ENCODE data around the gene KIF26A.

DNA sequence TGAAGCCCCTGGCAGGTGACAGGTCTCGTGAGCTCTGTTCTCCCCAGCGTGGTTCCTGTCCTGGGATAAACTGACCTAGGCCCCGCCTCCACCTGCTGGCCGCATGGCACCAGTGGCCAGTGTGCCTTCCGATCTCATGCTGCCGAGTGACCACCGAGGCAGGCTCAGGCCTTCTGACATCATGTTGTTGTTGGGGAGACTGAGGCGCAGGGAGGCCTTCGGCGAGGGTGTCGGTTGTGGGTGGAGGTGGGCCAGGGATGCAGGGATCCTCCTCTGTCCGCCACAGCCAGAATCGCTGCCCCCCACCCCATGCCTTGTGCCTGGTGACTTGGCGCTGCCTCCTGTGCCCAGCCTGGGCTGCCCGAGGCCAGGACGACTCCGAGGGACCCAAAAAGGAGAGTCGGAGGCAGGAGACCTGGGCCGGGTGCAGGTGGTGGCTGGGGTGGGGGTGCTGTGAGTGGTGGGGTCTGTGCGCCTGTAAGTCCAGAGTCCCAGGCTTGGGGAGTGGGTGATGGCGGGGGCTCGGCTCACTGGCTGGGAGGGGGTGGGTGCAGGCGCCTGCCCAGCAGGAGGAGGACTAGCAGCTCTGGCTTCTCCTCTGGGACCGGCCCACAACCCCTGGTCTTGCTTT lies 28.5 kb upstream of the KIF26A start:
- TF ChIP-seq, protein P1, sequence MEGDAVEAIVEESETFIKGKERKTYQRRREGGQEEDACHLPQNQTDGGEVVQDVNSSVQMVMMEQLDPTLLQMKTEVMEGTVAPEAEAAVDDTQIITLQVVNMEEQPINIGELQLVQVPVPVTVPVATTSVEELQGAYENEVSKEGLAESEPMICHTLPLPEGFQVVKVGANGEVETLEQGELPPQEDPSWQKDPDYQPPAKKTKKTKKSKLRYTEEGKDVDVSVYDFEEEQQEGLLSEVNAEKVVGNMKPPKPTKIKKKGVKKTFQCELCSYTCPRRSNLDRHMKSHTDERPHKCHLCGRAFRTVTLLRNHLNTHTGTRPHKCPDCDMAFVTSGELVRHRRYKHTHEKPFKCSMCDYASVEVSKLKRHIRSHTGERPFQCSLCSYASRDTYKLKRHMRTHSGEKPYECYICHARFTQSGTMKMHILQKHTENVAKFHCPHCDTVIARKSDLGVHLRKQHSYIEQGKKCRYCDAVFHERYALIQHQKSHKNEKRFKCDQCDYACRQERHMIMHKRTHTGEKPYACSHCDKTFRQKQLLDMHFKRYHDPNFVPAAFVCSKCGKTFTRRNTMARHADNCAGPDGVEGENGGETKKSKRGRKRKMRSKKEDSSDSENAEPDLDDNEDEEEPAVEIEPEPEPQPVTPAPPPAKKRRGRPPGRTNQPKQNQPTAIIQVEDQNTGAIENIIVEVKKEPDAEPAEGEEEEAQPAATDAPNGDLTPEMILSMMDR (IDR thresholded peaks at IDR 0.05): no peak
- TF ChIP-seq POLR2AphosphoS5 (IDR thresholded peaks at IDR 0.05): no peak
- no peak for TF ChIP-seq POLR2A (IDR thresholded peaks at IDR 0.05)

Data from breast epithelium (tissue), 3 donors.